Suprapubic skin (tissue), 4 donors: ENCODE measurements around the gene PHF20.

Experiments
- EP300 ChIP-seq: sonication (generic); formaldehyde crosslinking; IDR thresholded peaks from one replicate; pipeline ENCODE4 v1.6.1; 2017; ENCODE audit warnings: antibody characterized with exemption
- POLR2A ChIP-seq, 2 donors: fragments of 450-650 bp; IDR thresholded peaks; one replicate each; pipeline ENCODE4 v1.6.1; 2017; ENCODE audit warnings: antibody characterized with exemption in 2 of 2, mild to moderate bottlenecking in 2 of 2, moderate library complexity in 2 of 2
- POLR2AphosphoS5 ChIP-seq, 3 donors: sonication (generic); formaldehyde crosslinking; IDR thresholded peaks; one replicate each; pipeline ENCODE4 v1.6.1; 2017; ENCODE audit warnings: antibody characterized with exemption in 3 of 3
- TF ChIP-seq, protein P1 (sequence below), 2 donors: fragments of 200-600 bp in 1 of 2; fragments of 450-650 bp in 1 of 2; sonication (generic) in 1 of 2; IDR thresholded peaks; one replicate each; pipeline ENCODE4 v1.5.1; 2016 to 2019; ENCODE audit warnings: antibody characterized with exemption in 2 of 2, mild to moderate bottlenecking in 1 of 2, moderate library complexity in 1 of 2

DNA sequence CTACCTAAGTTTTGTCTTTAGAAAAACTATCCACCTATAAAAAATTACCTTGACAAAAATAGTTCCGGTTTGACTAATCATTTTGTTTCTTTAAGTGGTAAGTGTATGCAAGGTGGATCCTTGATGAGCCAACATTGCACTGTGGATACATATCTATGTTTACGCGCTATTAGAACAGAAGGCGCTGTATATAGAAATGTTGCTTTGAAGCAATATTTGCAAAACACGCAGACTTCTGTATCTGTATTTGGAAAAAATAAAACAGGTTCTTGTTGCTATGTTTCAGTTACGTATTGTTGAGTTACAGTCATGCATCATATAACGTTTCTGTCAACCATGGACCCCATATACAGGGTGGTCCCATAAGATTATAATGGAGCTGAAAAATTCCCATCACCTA, 178.3 kb downstream of the PHF20 start:
- TF ChIP-seq EP300: no peak
- TF ChIP-seq, protein P1, sequence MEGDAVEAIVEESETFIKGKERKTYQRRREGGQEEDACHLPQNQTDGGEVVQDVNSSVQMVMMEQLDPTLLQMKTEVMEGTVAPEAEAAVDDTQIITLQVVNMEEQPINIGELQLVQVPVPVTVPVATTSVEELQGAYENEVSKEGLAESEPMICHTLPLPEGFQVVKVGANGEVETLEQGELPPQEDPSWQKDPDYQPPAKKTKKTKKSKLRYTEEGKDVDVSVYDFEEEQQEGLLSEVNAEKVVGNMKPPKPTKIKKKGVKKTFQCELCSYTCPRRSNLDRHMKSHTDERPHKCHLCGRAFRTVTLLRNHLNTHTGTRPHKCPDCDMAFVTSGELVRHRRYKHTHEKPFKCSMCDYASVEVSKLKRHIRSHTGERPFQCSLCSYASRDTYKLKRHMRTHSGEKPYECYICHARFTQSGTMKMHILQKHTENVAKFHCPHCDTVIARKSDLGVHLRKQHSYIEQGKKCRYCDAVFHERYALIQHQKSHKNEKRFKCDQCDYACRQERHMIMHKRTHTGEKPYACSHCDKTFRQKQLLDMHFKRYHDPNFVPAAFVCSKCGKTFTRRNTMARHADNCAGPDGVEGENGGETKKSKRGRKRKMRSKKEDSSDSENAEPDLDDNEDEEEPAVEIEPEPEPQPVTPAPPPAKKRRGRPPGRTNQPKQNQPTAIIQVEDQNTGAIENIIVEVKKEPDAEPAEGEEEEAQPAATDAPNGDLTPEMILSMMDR (IDR thresholded peaks at IDR 0.05): no peak
- no peak for TF ChIP-seq POLR2A (IDR thresholded peaks at IDR 0.05)
- TF ChIP-seq POLR2AphosphoS5 (IDR thresholded peaks at IDR 0.05): no peak
